Endothelial cell (in vitro differentiated cells): ENCODE results near the gene AGT. TPM values are rescaled to one million over a fixed set of nuclear protein-coding genes. Genes with fewer than 3 reads are reported as not detected.

Source experiments
- DNase-seq: peaks from one replicate; pipeline ENCODE4 v3.0.0; 2021; ENCODE audit warnings: low spot score
- H3K27ac Mint-ChIP-seq: one replicate; pipeline ENCODE4 v1.8.0; 2021; ENCODE audit warnings: mixed read lengths, inconsistent platforms; ENCODE audit not compliant: unreplicated experiment
- H3K27me3 Mint-ChIP-seq: one replicate; pipeline ENCODE4 v1.8.0; 2021; ENCODE audit warnings: mild to moderate bottlenecking, moderate library complexity, mixed read lengths, inconsistent platforms; ENCODE audit not compliant: unreplicated experiment
- H3K36me3 Mint-ChIP-seq: one replicate; pipeline ENCODE4 v1.8.0; 2021; ENCODE audit warnings: mild to moderate bottlenecking, low read depth, mixed read lengths, inconsistent platforms; ENCODE audit not compliant: unreplicated experiment
- H3K4me1 Mint-ChIP-seq: one replicate; pipeline ENCODE4 v1.8.0; 2021; ENCODE audit warnings: mild to moderate bottlenecking, mixed read lengths, inconsistent platforms; ENCODE audit not compliant: unreplicated experiment
- H3K4me3 Mint-ChIP-seq: one replicate; pipeline ENCODE4 v1.8.0; 2021; ENCODE audit warnings: mild to moderate bottlenecking, mixed read lengths, inconsistent platforms; ENCODE audit not compliant: unreplicated experiment
- H3K9me3 Mint-ChIP-seq: one replicate; pipeline ENCODE4 v1.8.0; 2021; ENCODE audit warnings: mixed read lengths, inconsistent platforms; ENCODE audit not compliant: unreplicated experiment
- CTCF ChIP-seq: fragments of 200-600 bp; sonication (generic); IDR thresholded peaks from one replicate; pipeline ENCODE4 v1.5.0; 2021; ENCODE audit warnings: antibody characterized with exemption; ENCODE audit not compliant: unreplicated experiment
- total RNA-seq: library from RNA; stranded (reverse); fragmentation: NEBNext Ultra II Directional; extraction: Animal tissue kit (Norgen Biotek cat#: 25700); gene quantifications from one replicate; pipeline ENCODE4 v1.2.1, GENCODE V29; 2021; ENCODE audit not compliant: unreplicated experiment

The AGT gene
- total RNA-seq, 1 donor from 2014 or later = not detected

- no peak overlapping the region for H3K27ac Mint-ChIP-seq
- peaks cover 4% of the 10 kb centered on the region for H3K36me3 Mint-ChIP-seq
- no peaks in the 10 kb centered on the region for H3K9me3 Mint-ChIP-seq
- TF ChIP-seq CTCF = no peak
- no peaks in the 10 kb centered on the region for H3K27me3 Mint-ChIP-seq
- no peak overlapping the region for H3K4me3 Mint-ChIP-seq
- DNase-seq = no peak
- H3K4me1 Mint-ChIP-seq = no peaks in the 10 kb centered on the region
Observed at GRCh38 chr1:230703679-230704385, 10.1 kb downstream of the AGT start.

GRCh38 chr1:230702934-230703678 is 10.8 kb downstream of the AGT start:
- TF ChIP-seq CTCF = no peak
- no peaks in the 10 kb centered on the region for H3K9me3 Mint-ChIP-seq
- peaks cover 4% of the 10 kb centered on the region for H3K36me3 Mint-ChIP-seq
- no peak overlapping the region for H3K4me3 Mint-ChIP-seq
- no peaks in the 10 kb centered on the region for H3K4me1 Mint-ChIP-seq
- no peak overlapping the region for H3K27ac Mint-ChIP-seq
- no peak for DNase-seq
- H3K27me3 Mint-ChIP-seq = no peaks in the 10 kb centered on the region

- H3K4me3 Mint-ChIP-seq = no peak overlapping the region
Observed at GRCh38 chr1:230701895-230702768, 11.8 kb downstream of the AGT start.

GRCh38 chr1:230701434-230701833 is 12.5 kb downstream of the AGT start:
- Mint-ChIP-seq H3K4me1 (no peaks in the 10 kb centered on the region), H3K36me3 (peaks cover 4% of the 10 kb centered on the region), H3K27ac (no peak overlapping the region), H3K27me3 (no peaks in the 10 kb centered on the region), H3K4me3 (no peak overlapping the region), H3K9me3 (no peaks in the 10 kb centered on the region)
- DNase-seq = no peak
- no peak for TF ChIP-seq CTCF

More at GRCh38 chr1:230701895-230702768, 11.8 kb downstream of the AGT start:
- DNase-seq = no peak
- H3K36me3 Mint-ChIP-seq = peaks cover 4% of the 10 kb centered on the region
- no peaks in the 10 kb centered on the region for H3K4me1 Mint-ChIP-seq
- H3K27me3 Mint-ChIP-seq = no peaks in the 10 kb centered on the region
- no peaks in the 10 kb centered on the region for H3K9me3 Mint-ChIP-seq
- TF ChIP-seq CTCF = no peak
- no peak overlapping the region for H3K27ac Mint-ChIP-seq
